ENCODE results near the gene MRPS23. TPM values are rescaled to one million over a fixed set of nuclear protein-coding genes. Genes with fewer than 3 reads are reported as not detected.

MRPS23 gene
- polyA plus RNA-seq, 1 experiment = 34.1 TPM

- no peak overlapping the region for H3K27ac ChIP-seq (ENCODE audit: low read depth, low read length)
- no peaks in the 10 kb centered on the region for H3K9me3 ChIP-seq (ENCODE audit: control insufficient read depth, insufficient read depth, low read length)
- no peaks in the 10 kb centered on the region for H3K27me3 ChIP-seq (ENCODE audit: control insufficient read depth, insufficient read depth, low read length)
- ChIA-PET CTCF (no interaction called here), POLR2A (interaction anchor here (0.7 kb wide), 1 partner anchor 87 kb away, joined by 3 read pairs; no protein-coding TSS in a partner anchor)
- no peak for TF ChIP-seq CTCF (IDR thresholded peaks at IDR 0.05; ENCODE audit: low read depth, low read length)
- no peak for DNase-seq (ENCODE audit: low read depth, low spot score)
- H3K4me3 ChIP-seq (ENCODE audit: low read depth, low read length) = no peak overlapping the region
These were observed 36.2 kb upstream of the MRPS23 start for GRCh38 chr17:57886020-57886419.

GRCh38 chr17:57885148-57885915 lies 35.5 kb upstream of the MRPS23 start:
- DNase-seq (ENCODE audit: low read depth, low spot score) = no peak
- Histone ChIP-seq H3K4me3 (ENCODE audit: low read depth, low read length) (no peak overlapping the region), H3K9me3 (ENCODE audit: control insufficient read depth, insufficient read depth, low read length) (no peaks in the 10 kb centered on the region), H3K27me3 (ENCODE audit: control insufficient read depth, insufficient read depth, low read length) (no peaks in the 10 kb centered on the region), H3K27ac (ENCODE audit: low read depth, low read length) (no peak overlapping the region)
- POLR2A ChIA-PET = interaction anchor here (0.7 kb wide), 1 partner anchor 88 kb away, joined by 3 read pairs; no protein-coding TSS in a partner anchor
- TF ChIP-seq CTCF (IDR thresholded peaks at IDR 0.05; ENCODE audit: low read depth, low read length) = no peak
- CTCF ChIA-PET = no interaction called here

- Histone ChIP-seq H3K27ac (ENCODE audit: low read depth, low read length) (peak overlapping the region; percentile 97), H3K4me3 (ENCODE audit: low read depth, low read length) (no peak overlapping the region), H3K27me3 (ENCODE audit: control insufficient read depth, insufficient read depth, low read length) (no peaks in the 10 kb centered on the region), H3K9me3 (ENCODE audit: control insufficient read depth, insufficient read depth, low read length) (no peaks in the 10 kb centered on the region)
- POLR2A ChIA-PET = interaction anchor here (0.7 to 1.3 kb wide), 4 partner anchors 9 to 72 kb away, joined by 3 to 9 read pairs (median 4); no protein-coding TSS in a partner anchor
- no peak for DNase-seq (ENCODE audit: low read depth, low spot score)
- TF ChIP-seq CTCF (IDR thresholded peaks at IDR 0.05; ENCODE audit: low read depth, low read length) = no peak
- CTCF ChIA-PET = interaction anchor here (0.7 to 1.4 kb wide), 5 partner anchors 9 to 115 kb away, joined by 3 to 9 read pairs (median 3); no protein-coding TSS in a partner anchor
These were observed 32.0 kb upstream of the MRPS23 start for GRCh38 chr17:57881783-57882351.

GRCh38 chr17:57881143-57881542 lies 31.3 kb upstream of the MRPS23 start:
- peak overlapping the region; percentile 97 for H3K27ac ChIP-seq (ENCODE audit: low read depth, low read length)
- TF ChIP-seq CTCF (IDR thresholded peaks at IDR 0.05; ENCODE audit: low read depth, low read length) = no peak
- no peaks in the 10 kb centered on the region for H3K9me3 ChIP-seq (ENCODE audit: control insufficient read depth, insufficient read depth, low read length)
- no peak overlapping the region for H3K4me3 ChIP-seq (ENCODE audit: low read depth, low read length)
- no peaks in the 10 kb centered on the region for H3K27me3 ChIP-seq (ENCODE audit: control insufficient read depth, insufficient read depth, low read length)
- ChIA-PET CTCF (interaction anchor here (1.0 to 3.3 kb wide), 4 partner anchors 67 to 119 kb away, joined by 3 to 13 read pairs (median 4); no protein-coding TSS in a partner anchor), POLR2A (interaction anchor here (0.8 to 1.3 kb wide), 5 partner anchors 9 to 107 kb away, joined by 3 to 9 read pairs (median 4); partner anchors contain the start of gene VEZF1)
- DNase-seq (ENCODE audit: low read depth, low spot score) = peak; percentile 87

- DNase-seq (ENCODE audit: low read depth, low spot score) = no peak
- POLR2A ChIA-PET = interaction anchor here (0.9 to 2.1 kb wide), 2 partner anchors 13 to 779 kb away, joined by 3 to 14 read pairs; no protein-coding TSS in a partner anchor
- Histone ChIP-seq H3K27me3 (ENCODE audit: control insufficient read depth, insufficient read depth, low read length) (no peaks in the 10 kb centered on the region), H3K4me3 (ENCODE audit: low read depth, low read length) (no peak overlapping the region), H3K27ac (ENCODE audit: low read depth, low read length) (peak overlapping the region; percentile 97), H3K9me3 (ENCODE audit: control insufficient read depth, insufficient read depth, low read length) (no peaks in the 10 kb centered on the region)
- CTCF ChIA-PET = interaction anchor here (0.6 to 7.7 kb wide), 4 partner anchors 11 to 120 kb away, joined by 3 to 89 read pairs (median 8); no protein-coding TSS in a partner anchor
- no peak for TF ChIP-seq CTCF (IDR thresholded peaks at IDR 0.05; ENCODE audit: low read depth, low read length)
These were observed 30.2 kb upstream of the MRPS23 start for GRCh38 chr17:57880086-57880456.

Measured in AG04450 (cell line).